HFFc6 (cell line): Measurements from ENCODE around the gene HAUS5. TPM values are rescaled to one million over a fixed set of nuclear protein-coding genes. Genes with fewer than 3 reads are reported as not detected.
A peak's percentile ranks its signal among the peaks of the same experiment; 100 is the strongest.

Experiments
- DNase-seq: peaks from one replicate; pipeline ENCODE4 v3.0.0-alpha.2; 2018
- H3K27ac Mint-ChIP-seq: 2 replicates; pipeline ENCODE4 v1.8.0; 2020; ENCODE audit warnings: mild to moderate bottlenecking, mixed read lengths
- H3K27me3 Mint-ChIP-seq: 2 replicates; pipeline ENCODE4 v1.8.0; 2021; ENCODE audit warnings: mild to moderate bottlenecking, moderate library complexity, mixed read lengths; ENCODE audit not compliant: insufficient read depth
- H3K36me3 Mint-ChIP-seq: 2 replicates; pipeline ENCODE4 v1.8.0; 2021; ENCODE audit warnings: low read depth, mixed read lengths
- H3K4me1 Mint-ChIP-seq: 2 replicates; pipeline ENCODE4 v1.8.0; 2020; ENCODE audit warnings: low read depth, mixed read lengths
- H3K4me3 Mint-ChIP-seq: 2 replicates; pipeline ENCODE4 v1.8.0; 2020; ENCODE audit warnings: mild to moderate bottlenecking, moderate library complexity, mixed read lengths
- H3K9me3 Mint-ChIP-seq: 2 replicates; pipeline ENCODE4 v1.8.0; 2020; ENCODE audit warnings: mild to moderate bottlenecking, mixed read lengths
- total RNA-seq, 6 experiments: library from RNA; stranded (reverse); fragmentation: NEBNext Ultra II Directional; extraction: Animal tissue kit (Norgen Biotek cat#: 25700); gene quantifications; 2 replicates in 1 of 6; 3 replicates in 5 of 6; pipeline ENCODE4 v1.2.3, GENCODE V29; 2021
- TF ChIP-seq, protein P1 (sequence below): fragments of 200-600 bp; sonication (generic); IDR thresholded peaks from 2 replicates; pipeline ENCODE4 v1.5.0; 2021; ENCODE audit warnings: antibody characterized with exemption, mild to moderate bottlenecking

HAUS5 gene
- total RNA-seq, 6 experiments from 2014 or later: 6.6 to 13.9 (median 12.2) TPM

DNA sequence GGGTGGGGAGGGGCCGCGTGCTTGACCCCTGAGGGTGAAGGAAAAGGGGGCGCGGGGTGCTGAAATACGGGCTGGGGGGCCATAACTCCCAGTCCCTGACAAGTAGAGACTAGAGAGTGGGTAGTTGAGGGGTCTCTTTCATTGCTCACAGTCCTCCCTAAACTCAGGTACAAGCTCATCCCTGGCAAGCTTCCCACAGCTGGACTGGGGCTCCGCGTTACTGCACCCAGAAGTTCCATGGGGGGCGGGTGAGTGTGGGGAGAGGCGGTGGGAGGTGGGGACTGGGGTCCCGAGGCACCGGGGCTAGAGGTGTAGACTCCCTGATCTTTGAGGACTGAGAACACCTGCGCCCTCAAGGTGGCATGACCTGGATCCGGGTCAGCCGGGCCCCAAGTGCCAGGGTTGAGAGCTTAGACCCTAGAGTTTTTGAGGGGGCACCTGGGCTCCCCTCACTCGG, 30.3 kb downstream of the HAUS5 start:
- no peaks in the 10 kb centered on the region for H3K9me3 Mint-ChIP-seq
- DNase-seq: no peak
- H3K27ac Mint-ChIP-seq: no peak overlapping the region
- H3K4me3 Mint-ChIP-seq: peak overlapping the region; percentile 79
- TF ChIP-seq, protein P1, sequence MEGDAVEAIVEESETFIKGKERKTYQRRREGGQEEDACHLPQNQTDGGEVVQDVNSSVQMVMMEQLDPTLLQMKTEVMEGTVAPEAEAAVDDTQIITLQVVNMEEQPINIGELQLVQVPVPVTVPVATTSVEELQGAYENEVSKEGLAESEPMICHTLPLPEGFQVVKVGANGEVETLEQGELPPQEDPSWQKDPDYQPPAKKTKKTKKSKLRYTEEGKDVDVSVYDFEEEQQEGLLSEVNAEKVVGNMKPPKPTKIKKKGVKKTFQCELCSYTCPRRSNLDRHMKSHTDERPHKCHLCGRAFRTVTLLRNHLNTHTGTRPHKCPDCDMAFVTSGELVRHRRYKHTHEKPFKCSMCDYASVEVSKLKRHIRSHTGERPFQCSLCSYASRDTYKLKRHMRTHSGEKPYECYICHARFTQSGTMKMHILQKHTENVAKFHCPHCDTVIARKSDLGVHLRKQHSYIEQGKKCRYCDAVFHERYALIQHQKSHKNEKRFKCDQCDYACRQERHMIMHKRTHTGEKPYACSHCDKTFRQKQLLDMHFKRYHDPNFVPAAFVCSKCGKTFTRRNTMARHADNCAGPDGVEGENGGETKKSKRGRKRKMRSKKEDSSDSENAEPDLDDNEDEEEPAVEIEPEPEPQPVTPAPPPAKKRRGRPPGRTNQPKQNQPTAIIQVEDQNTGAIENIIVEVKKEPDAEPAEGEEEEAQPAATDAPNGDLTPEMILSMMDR: no peak
- peaks cover 30% of the 10 kb centered on the region for H3K4me1 Mint-ChIP-seq
- peaks cover 6% of the 10 kb centered on the region; the same call in 1 of the 2 replicates for H3K36me3 Mint-ChIP-seq
- H3K27me3 Mint-ChIP-seq: 0 out of 2 replicates have a peak, but pooled peaks cover 3% of the 10 kb centered on the region

DNA sequence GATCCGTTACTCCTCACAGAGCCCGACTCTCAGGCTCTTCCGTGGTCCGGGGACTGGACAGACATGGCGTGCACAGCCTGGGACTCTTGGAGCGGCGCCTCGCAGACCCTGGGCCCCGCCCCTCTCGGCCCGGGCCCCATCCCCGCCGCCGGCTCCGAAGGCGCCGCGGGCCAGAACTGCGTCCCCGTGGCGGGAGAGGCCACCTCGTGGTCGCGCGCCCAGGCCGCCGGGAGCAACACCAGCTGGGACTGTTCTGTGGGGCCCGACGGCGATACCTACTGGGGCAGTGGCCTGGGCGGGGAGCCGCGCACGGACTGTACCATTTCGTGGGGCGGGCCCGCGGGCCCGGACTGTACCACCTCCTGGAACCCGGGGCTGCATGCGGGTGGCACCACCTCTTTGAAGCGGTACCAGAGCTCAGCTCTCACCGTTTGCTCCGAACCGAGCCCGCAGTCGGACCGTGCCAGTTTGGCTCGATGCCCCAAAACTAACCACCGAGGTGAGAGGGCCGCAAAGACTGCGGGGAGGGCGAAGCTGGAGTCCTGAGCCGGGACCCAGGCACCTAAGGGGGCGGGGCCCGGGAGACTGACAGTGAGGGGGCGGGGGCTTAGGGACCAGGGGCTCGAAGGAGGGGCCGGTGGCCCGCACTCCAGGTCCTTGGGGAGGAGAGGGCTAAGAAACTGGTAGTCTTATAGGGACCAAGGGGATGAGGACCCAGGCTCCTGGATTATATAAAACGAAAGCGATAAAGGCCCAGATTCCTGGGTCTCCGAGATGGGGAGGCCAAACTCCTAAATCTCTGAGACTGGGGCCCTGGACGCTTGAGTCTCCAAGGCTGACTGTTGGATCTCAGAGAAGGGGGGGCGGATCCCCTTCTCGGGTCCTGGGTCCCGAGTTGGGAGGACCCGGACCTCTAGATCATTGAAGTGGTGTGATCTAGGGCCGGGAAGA, 31.0 kb downstream of the HAUS5 start:
- no peaks in the 10 kb centered on the region for H3K9me3 Mint-ChIP-seq
- H3K4me3 Mint-ChIP-seq: peak overlapping the region; percentile 79
- H3K4me1 Mint-ChIP-seq: peaks cover 30% of the 10 kb centered on the region
- DNase-seq: peak; percentile 60
- TF ChIP-seq, protein P1: no peak
- peaks cover 3% of the 10 kb centered on the region for H3K36me3 Mint-ChIP-seq
- peak overlapping the region; percentile 86 for H3K27ac Mint-ChIP-seq
- H3K27me3 Mint-ChIP-seq: 0 out of 2 replicates have a peak, but pooled peaks cover 3% of the 10 kb centered on the region

DNA sequence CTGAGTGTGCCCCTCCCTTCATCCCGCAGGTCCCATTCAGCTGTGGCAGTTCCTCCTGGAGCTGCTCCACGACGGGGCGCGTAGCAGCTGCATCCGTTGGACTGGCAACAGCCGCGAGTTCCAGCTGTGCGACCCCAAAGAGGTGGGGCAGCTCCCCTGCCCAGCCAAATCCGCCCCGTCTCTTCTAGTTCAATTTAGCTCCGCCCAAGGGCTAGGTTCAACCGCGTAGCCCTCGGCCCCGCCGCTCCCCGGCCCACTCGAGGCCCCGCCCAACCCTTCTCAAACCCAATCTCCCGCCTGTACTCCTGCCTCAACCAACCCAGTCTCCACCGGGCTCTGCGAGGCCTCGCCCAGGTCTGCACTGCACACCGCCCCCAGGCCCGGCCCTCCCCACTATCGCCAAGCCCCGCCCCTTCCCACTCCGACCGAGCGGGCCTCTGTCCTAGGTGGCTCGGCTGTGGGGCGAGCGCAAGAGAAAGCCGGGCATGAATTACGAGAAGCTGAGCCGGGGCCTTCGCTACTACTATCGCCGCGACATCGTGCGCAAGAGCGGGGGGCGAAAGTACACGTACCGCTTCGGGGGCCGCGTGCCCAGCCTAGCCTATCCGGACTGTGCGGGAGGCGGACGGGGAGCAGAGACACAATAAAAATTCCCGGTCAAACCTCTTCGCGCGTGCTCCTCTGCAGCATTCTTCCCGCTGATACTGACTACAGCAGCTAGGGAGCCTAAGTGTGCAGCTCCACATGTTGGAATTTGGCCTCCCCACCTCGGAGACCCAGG, 31.9 kb downstream of the HAUS5 start:
- Mint-ChIP-seq H3K27ac (peak overlapping the region; percentile 86), H3K4me1 (peaks cover 38% of the 10 kb centered on the region), H3K36me3 (peaks cover 10% of the 10 kb centered on the region), H3K27me3 (0 out of 2 replicates have a peak, but pooled peaks cover 3% of the 10 kb centered on the region), H3K9me3 (no peaks in the 10 kb centered on the region), H3K4me3 (peak overlapping the region; percentile 79)
- TF ChIP-seq, protein P1: no peak
- peak; percentile 89 for DNase-seq

DNA sequence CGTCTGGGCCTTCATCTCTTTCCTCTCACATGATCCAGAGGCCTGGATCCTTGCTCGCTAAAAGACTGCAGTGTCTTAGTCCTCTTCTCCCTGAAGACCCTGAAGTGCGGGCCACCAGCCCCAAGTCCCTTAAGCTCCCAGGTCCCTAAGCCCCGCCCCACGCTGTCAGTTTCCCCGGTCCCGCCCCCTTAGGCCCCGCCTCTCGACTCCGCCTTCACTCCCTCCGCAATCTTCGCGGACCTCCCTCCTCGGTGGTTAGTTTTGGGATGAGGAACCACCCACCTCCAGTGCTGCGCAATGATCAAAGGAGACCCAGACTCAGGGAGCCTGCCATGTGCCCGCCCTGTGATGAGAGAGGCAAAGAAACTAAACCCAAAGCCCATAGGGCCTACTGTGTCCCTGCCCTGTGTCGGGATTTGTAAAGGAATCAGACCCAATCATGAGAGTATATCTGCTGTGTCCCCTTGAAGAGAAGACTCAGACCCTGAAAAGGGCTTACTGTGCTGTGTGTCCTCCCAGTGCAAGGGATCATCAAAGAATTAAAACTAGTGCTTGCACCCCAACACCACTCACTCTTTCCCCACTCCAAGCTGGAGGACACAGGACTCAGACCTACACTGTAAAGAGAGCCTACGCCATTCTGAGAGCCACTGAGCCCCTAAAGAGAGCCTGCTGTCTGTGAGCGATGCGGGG, 32.6 kb downstream of the HAUS5 start:
- no peak for DNase-seq
- Mint-ChIP-seq H3K27me3 (no peaks in the 10 kb centered on the region), H3K27ac (peak overlapping the region; percentile 86)

More for the DNA sequence above, 32.6 kb downstream of the HAUS5 start:
- Mint-ChIP-seq H3K4me1 (peaks cover 38% of the 10 kb centered on the region), H3K9me3 (no peaks in the 10 kb centered on the region), H3K4me3 (peak overlapping the region; percentile 79), H3K36me3 (peaks cover 10% of the 10 kb centered on the region)
- TF ChIP-seq, protein P1: no peak
